SK-N-SH treated with all-trans-retinoic acid at 6 μM for 48 hours (cell line): ENCODE data around the gene OR11A1.

Experiments used
- ATAC-seq: fragments of 200-7000 bp; cut with Tn5 transposase; 3 replicates; pipeline ENCODE4 v1.9.1; 2020; ENCODE audit warnings: mild to moderate bottlenecking, moderate library complexity
- ARNTL ChIP-seq: fragments of 450-650 bp; formaldehyde crosslinking; IDR thresholded peaks from 2 replicates; pipeline ENCODE4 v1.5.0; 2020; ENCODE audit warnings: low read depth, mild to moderate bottlenecking, moderate library complexity, borderline replicate concordance
- BACH2 ChIP-seq: fragments of 250-450 bp; sonication (Bioruptor Pico); IDR thresholded peaks from 2 replicates; pipeline ENCODE4 v1.9.0; 2021; ENCODE audit warnings: mild to moderate bottlenecking, borderline replicate concordance
- CREB5 ChIP-seq: fragments of 250-450 bp; sonication (Bioruptor Pico); IDR thresholded peaks from 2 replicates; pipeline ENCODE4 v1.5.1; 2020; ENCODE audit warnings: low read depth, mild to moderate bottlenecking, moderate library complexity
- CSDC2 ChIP-seq: fragments of 250-450 bp; sonication (Bioruptor Pico); IDR thresholded peaks from 2 replicates; pipeline ENCODE4 v1.5.0; 2020; ENCODE audit warnings: mild to moderate bottlenecking, moderate library complexity
- CSRNP3 ChIP-seq: fragments of 250-450 bp; sonication (Bioruptor Pico); IDR thresholded peaks from 2 replicates; pipeline ENCODE4 v1.5.1; 2021; ENCODE audit warnings: mild to moderate bottlenecking, moderate library complexity
- ESRRG ChIP-seq: fragments of 250-450 bp; sonication (Bioruptor Pico); IDR thresholded peaks from 2 replicates; pipeline ENCODE4 v1.6.1; 2021; ENCODE audit warnings: mild to moderate bottlenecking
- ISL1 ChIP-seq: fragments of 250-450 bp; sonication (Bioruptor Pico); IDR thresholded peaks from 2 replicates; pipeline ENCODE4 v2.1.2; 2022; ENCODE audit warnings: mild to moderate bottlenecking, moderate library complexity
- OSR1 ChIP-seq: fragments of 250-450 bp; sonication (Bioruptor Pico); IDR thresholded peaks from 2 replicates; pipeline ENCODE4 v1.8.0; 2022; ENCODE audit warnings: moderate library complexity, mild to moderate bottlenecking, inconsistent platforms
- RARB ChIP-seq: fragments of 250-450 bp; sonication (Bioruptor Pico); IDR thresholded peaks from 2 replicates; pipeline ENCODE4 v1.8.0; 2021; ENCODE audit warnings: mild to moderate bottlenecking, moderate library complexity
- TOX ChIP-seq: fragments of 250-450 bp; sonication (Bioruptor Pico); IDR thresholded peaks from 2 replicates; pipeline ENCODE4 v1.8.0; 2021; ENCODE audit warnings: mild to moderate bottlenecking, moderate library complexity, borderline replicate concordance
- ZFP3 ChIP-seq: fragments of 250-450 bp; sonication (Bioruptor Pico); IDR thresholded peaks from 2 replicates; pipeline ENCODE4 v1.5.0; 2020; ENCODE audit warnings: mild to moderate bottlenecking, moderate library complexity
- ZFP30 ChIP-seq: fragments of 450-650 bp; formaldehyde crosslinking; IDR thresholded peaks from 2 replicates; pipeline ENCODE4 v1.5.0; 2022; ENCODE audit warnings: mild to moderate bottlenecking, moderate library complexity
- ZNF565 ChIP-seq: fragments of 450-650 bp; formaldehyde crosslinking; conservative IDR thresholded peaks from 2 replicates; pipeline ENCODE4 v1.5.0; 2020; ENCODE audit warnings: low read depth, mild to moderate bottlenecking, moderate library complexity
- ZNF70 ChIP-seq: fragments of 450-650 bp; formaldehyde crosslinking; IDR thresholded peaks from 2 replicates; pipeline ENCODE4 v1.5.0; 2020; ENCODE audit warnings: mild to moderate bottlenecking, moderate library complexity
- TF ChIP-seq, protein P1 (sequence below): fragments of 250-450 bp; sonication (Bioruptor Pico); IDR thresholded peaks from 2 replicates; pipeline ENCODE4 v1.8.0; 2020; ENCODE audit warnings: mild to moderate bottlenecking, moderate library complexity, borderline replicate concordance
- TF ChIP-seq, protein P2 (sequence below): fragments of 250-450 bp; sonication (Bioruptor Pico); IDR thresholded peaks from 2 replicates; pipeline ENCODE4 v1.8.0; 2021; ENCODE audit warnings: low read depth, mild to moderate bottlenecking, moderate library complexity, borderline replicate concordance
- TF ChIP-seq, protein P3 (sequence below): fragments of 250-450 bp; sonication (Bioruptor Pico); IDR thresholded peaks from 2 replicates; pipeline ENCODE4 v1.5.0; 2020; ENCODE audit warnings: mild to moderate bottlenecking, moderate library complexity

The OR11A1 gene

GRCh38 chr6:29462022-29462421, 5.2 kb upstream of the OR11A1 start:
- TF ChIP-seq ISL1 (CRISPR knock-in tag) (no peak), CSRNP3 (no peak), ESRRG (CRISPR knock-in tag) (no peak), ARNTL (CRISPR knock-in tag) (no peak), ZNF565 (CRISPR knock-in tag) (no peak), CSDC2 (no peak)
- no peak for ATAC-seq

DNA sequence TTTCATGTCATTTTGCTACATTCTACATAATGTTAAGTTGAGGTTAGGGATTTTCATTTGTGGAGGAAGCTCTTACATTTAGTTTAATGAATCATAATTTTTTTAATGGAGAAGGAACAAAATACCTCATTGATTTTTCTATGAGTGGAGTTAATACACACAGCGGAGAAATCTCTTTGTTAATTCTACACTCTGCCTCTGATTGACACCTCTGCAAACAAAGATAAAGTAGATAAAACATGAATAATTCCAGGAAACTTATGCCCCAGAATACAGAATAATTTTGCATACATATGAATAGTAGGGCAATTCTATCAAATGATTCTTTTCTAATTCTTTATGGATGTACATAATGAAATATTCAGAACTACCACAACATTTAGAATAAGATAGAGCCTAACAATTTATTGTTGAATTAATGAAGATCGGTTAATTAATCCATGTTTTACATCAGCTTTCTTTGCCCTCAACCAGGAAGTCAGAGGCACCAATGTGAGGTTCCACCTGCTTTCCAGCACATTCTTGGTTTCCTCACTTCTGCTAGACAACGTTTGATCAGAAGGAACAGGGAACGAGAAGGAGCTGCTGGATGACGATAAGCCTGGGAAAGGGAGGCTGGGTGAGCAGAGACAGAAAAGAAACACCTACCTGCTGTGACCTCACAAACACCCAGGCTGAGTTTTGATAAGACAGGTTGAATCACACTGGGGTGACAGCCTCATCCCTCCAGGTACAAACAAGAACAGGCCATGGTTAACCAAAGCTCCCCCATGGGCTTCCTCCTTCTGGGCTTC, 4.3 kb upstream of the OR11A1 start:
- TF ChIP-seq, protein P1, sequence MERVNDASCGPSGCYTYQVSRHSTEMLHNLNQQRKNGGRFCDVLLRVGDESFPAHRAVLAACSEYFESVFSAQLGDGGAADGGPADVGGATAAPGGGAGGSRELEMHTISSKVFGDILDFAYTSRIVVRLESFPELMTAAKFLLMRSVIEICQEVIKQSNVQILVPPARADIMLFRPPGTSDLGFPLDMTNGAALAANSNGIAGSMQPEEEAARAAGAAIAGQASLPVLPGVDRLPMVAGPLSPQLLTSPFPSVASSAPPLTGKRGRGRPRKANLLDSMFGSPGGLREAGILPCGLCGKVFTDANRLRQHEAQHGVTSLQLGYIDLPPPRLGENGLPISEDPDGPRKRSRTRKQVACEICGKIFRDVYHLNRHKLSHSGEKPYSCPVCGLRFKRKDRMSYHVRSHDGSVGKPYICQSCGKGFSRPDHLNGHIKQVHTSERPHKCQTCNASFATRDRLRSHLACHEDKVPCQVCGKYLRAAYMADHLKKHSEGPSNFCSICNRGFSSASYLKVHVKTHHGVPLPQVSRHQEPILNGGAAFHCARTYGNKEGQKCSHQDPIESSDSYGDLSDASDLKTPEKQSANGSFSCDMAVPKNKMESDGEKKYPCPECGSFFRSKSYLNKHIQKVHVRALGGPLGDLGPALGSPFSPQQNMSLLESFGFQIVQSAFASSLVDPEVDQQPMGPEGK: no peak
- TF ChIP-seq ISL1 (CRISPR knock-in tag) (no peak), RARB (CRISPR knock-in tag) (no peak), ZFP30 (CRISPR knock-in tag) (no peak), CREB5 (CRISPR knock-in tag) (no peak), BACH2 (no peak), ESRRG (CRISPR knock-in tag) (no peak), OSR1 (CRISPR knock-in tag) (no peak)
- TF ChIP-seq, protein P2, sequence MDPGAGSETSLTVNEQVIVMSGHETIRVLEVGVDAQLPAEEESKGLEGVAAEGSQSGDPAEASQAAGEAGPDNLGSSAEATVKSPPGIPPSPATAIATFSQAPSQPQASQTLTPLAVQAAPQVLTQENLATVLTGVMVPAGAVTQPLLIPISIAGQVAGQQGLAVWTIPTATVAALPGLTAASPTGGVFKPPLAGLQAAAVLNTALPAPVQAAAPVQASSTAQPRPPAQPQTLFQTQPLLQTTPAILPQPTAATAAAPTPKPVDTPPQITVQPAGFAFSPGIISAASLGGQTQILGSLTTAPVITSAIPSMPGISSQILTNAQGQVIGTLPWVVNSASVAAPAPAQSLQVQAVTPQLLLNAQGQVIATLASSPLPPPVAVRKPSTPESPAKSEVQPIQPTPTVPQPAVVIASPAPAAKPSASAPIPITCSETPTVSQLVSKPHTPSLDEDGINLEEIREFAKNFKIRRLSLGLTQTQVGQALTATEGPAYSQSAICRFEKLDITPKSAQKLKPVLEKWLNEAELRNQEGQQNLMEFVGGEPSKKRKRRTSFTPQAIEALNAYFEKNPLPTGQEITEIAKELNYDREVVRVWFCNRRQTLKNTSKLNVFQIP (CRISPR knock-in tag): no peak
- ATAC-seq: no peak

DNA sequence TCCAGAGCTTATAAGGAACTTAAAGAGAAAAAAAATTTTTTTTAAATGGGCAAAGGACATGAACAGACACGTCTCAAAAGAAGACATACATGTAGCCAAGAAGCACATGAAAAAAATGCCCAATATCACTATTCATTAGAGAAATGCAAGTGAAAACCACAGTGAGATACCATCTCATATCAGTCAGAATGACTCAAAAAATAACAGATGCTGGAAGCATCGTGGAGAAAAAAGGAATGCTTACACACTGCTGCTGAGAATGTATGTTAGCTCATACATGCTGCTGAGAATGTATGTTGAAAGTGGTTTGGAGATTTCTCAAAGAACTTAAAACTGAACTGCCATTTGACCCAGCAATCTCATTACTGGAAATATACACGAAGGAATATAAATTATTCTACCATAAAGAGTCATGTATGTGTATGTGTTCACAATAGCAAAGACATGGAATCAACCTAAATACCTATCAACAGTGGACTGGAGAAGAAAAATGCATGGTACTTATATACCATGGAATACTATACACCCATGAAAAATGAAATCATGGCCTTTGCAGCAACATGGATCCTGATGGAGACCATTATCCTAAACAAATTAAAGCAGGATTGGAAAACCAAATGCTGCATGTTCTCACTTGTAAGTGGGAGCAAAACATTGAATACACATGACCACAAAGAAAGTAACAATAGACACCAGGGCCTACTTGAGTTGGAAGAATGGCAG, 5.2 kb downstream of the OR11A1 start:
- TF ChIP-seq, protein P3, sequence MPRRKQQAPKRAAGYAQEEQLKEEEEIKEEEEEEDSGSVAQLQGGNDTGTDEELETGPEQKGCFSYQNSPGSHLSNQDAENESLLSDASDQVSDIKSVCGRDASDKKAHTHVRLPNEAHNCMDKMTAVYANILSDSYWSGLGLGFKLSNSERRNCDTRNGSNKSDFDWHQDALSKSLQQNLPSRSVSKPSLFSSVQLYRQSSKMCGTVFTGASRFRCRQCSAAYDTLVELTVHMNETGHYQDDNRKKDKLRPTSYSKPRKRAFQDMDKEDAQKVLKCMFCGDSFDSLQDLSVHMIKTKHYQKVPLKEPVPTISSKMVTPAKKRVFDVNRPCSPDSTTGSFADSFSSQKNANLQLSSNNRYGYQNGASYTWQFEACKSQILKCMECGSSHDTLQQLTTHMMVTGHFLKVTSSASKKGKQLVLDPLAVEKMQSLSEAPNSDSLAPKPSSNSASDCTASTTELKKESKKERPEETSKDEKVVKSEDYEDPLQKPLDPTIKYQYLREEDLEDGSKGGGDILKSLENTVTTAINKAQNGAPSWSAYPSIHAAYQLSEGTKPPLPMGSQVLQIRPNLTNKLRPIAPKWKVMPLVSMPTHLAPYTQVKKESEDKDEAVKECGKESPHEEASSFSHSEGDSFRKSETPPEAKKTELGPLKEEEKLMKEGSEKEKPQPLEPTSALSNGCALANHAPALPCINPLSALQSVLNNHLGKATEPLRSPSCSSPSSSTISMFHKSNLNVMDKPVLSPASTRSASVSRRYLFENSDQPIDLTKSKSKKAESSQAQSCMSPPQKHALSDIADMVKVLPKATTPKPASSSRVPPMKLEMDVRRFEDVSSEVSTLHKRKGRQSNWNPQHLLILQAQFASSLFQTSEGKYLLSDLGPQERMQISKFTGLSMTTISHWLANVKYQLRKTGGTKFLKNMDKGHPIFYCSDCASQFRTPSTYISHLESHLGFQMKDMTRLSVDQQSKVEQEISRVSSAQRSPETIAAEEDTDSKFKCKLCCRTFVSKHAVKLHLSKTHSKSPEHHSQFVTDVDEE (CRISPR knock-in tag): no peak
- TF ChIP-seq CREB5 (CRISPR knock-in tag) (no peak), ARNTL (CRISPR knock-in tag) (no peak), ZFP3 (CRISPR knock-in tag) (no peak), ZNF70 (CRISPR knock-in tag) (no peak), CSRNP3 (no peak), ISL1 (CRISPR knock-in tag) (no peak), ZNF565 (CRISPR knock-in tag) (no peak), TOX (CRISPR knock-in tag) (no peak), ESRRG (CRISPR knock-in tag) (no peak)
- TF ChIP-seq, protein P1: no peak
- TF ChIP-seq, all 23 proteins: peak for 0

More for the DNA sequence above, 5.2 kb downstream of the OR11A1 start:
- ATAC-seq: no peak
